Measurements from ENCODE around the gene TMEM141.
"Not testable (repeated sequence)": the region's sequence is repeated elsewhere in the genome, so short reads cannot be mapped to it uniquely, and the experiment has no call there.

TMEM141 gene

GRCh38 chr9:136794281-136794999 is 3.3 kb downstream of the TMEM141 start:
- DNase-seq (ENCODE audit: low read depth in 2 of 2) = no peak

GRCh38 chr9:136795000-136795348 is 3.8 kb downstream of the TMEM141 start:
- no peak for DNase-seq (ENCODE audit: low read depth in 2 of 2)

DNA sequence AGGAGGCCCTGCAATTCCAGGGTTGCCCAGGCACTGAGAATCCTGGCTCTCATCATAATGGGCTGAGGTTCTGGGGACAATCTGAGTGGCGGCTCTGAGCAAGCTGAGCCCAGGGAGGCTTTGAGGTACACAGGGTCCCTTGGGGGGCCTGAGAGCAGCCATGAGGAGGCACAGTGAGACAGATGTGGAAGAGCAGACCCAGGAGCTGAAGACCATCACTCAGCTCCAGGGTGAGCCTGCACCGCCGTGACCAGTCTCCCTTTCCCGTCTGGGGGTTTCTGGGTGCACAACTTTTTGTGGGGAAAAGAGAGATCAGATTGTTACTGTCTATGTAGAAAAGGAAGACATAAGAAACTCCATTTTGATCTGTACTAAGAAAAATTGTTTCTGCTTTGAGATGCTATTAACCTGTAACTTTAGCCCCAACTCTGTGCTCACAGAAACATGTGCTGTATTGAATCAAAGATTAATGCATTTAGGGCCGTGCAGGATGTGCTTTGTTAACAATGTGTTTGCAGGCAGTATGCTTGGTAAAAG is 5.2 kb downstream of the TMEM141 start, which contains the start of gene CCDC183:
TSS of gene CCDC183 (plus strand) at position 101 of the 537 bp plus-strand sequence. CDS start at position 161, 60 bp downstream.
- no peak for DNase-seq (ENCODE audit: low read depth in 2 of 2)

DNA sequence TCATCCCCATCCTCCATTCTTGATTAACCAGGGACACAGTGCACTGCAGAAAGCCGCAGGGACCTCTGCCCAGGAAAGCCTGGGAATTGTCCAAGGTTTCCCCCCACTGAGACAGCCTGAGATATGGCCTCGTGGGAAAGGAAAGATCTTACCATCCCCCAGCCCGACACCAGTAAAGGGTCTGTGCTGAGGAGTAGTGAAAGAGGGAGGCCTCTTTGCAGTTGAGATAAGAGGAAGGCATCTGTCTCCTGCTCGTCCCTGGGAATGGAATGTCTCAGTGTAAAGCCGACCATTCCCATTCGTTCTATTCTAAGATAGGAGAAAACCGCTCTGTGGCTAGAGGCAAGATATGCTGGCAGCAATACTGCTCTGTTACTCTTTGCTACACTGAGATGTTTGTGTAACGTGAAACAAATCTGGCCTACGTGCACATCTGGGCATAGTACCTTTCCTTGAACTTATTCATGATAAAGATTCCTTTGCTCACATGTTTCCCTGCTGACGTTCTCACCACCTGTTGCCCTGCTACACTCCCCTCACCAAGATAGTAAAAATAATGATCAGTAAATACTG is 5.7 kb downstream of the TMEM141 start:
- not testable (repeated sequence) for DNase-seq (ENCODE audit: low read depth in 2 of 2)

GRCh38 chr9:136798708-136799078 is 7.5 kb downstream of the TMEM141 start:
- DNase-seq (ENCODE audit: low read depth in 2 of 2) = no peak

DNA sequence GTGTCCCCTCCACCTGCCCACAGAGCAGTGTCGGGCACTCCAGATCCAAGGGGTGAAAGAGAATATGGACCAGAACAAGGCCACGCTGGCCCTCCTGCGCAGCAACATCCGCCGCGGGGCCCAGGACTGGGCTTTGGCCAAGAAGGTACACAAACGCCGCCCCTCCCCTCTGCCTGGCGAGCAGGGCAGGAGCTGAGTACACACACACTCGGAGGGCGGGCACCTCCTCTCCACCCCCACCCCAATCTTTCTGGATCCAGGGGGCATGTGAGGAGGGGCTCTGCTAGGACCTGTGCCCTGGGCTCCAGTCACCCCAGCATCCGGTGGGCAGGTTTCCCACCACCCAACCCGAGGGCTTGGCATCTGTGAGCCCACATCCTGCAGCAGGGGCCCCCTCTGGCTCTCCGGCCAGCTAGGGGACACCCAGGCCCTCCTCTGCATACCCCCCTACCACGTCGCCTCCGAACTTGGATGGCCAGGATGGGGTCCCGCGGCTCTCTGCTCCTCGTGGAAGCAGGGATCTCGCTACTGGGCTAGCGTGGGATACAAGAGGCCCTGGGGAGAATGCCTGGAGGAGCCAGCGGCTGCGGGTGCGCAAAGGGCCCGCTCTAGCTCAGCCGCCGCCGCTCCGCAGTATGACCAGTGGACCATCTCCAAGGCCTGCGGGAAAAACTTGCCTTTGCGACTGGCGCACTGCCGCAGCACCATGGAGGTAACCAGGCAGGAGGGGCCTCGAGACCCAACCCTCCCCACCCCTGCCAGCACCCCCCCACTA is 8.1 kb downstream of the TMEM141 start:
- DNase-seq (ENCODE audit: low read depth in 2 of 2) = no peak

- peak; percentile 79 to 85 for DNase-seq (ENCODE audit: low read depth in 2 of 2)
These were observed 8.9 kb downstream of the TMEM141 start for GRCh38 chr9:136799854-136800657.

DNA sequence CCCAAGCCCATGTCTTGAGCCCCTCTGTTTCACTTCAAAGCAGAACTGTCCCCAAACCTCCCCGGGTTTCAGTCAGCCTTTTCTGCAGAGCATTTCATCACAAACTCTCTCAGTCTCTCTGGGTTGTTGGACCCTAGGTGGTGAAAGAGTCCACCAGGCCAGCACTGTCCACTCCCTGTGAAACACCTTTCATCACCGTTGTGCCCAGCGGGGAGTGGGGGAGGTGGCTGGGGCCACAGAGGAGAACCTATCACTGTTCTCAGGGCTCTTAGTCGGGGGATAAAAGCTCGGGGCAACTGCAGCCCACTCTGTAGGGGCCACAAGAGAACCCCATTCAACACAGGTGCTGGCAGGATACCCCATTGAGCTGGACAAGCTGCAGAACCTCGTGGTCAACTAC is 11.2 kb downstream of the TMEM141 start:
- DNase-seq (ENCODE audit: low read depth in 2 of 2) = no peak

GRCh38 chr9:136803009-136803550 is 11.9 kb downstream of the TMEM141 start:
- not testable (repeated sequence) for DNase-seq (ENCODE audit: low read depth in 2 of 2)

- no peak for DNase-seq (ENCODE audit: low read depth in 2 of 2)
These were observed 12.7 kb downstream of the TMEM141 start for GRCh38 chr9:136803551-136804508.

GRCh38 chr9:136804509-136805206 is 13.5 kb downstream of the TMEM141 start:
- DNase-seq (ENCODE audit: low read depth in 2 of 2) = no peak

GRCh38 chr9:136805207-136805740 is 14.1 kb downstream of the TMEM141 start:
- DNase-seq (ENCODE audit: low read depth in 2 of 2) = no peak

GRCh38 chr9:136806067-136806466 is 14.9 kb downstream of the TMEM141 start:
- DNase-seq (ENCODE audit: low read depth in 2 of 2) = no peak

- DNase-seq (ENCODE audit: low read depth in 2 of 2) = no peak
These were observed 15.6 kb downstream of the TMEM141 start for GRCh38 chr9:136806631-136807201.

- peak; percentile 58 to 67 for DNase-seq (ENCODE audit: low read depth in 2 of 2)
These were observed 16.3 kb downstream of the TMEM141 start, which contains the start of gene RABL6 for GRCh38 chr9:136807281-136808074. RABL6 (plus strand) TSS chr9:136807948; CDS start chr9:136808197, 249 bp downstream.

DNA sequence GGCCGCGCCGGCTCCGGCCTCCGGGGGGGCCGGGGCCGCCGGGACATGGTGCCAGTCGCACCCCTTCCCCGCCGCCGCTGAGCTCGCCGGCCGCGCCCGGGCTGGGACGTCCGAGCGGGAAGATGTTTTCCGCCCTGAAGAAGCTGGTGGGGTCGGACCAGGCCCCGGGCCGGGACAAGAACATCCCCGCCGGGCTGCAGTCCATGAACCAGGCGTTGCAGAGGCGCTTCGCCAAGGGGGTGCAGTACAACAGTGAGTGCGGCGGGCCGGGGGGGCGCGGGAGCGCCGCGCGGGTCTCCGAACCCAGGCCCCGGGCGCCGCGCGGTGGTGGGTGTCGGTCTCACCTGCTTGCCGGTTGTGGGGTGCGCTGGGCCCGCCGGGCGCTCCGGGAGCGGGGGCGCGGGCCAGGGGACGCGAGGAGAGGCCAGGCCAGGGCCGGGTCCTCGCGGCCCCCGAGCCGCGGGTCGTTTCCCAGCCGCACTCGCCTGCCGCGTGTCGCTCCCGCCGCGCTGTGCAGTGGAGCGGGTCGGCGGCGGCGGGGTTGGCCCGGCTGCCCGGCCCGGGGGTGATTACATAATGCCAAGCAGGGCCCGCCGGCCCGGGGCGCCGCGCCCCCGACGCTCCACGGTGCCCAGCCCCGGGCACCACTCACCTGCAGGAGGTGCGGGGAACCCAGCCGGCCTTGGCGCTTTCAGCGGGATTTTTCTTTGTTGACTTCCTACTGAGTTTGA is 17.1 kb downstream of the TMEM141 start:
- peak in 1 of 2 donors; percentile 12 for DNase-seq (ENCODE audit: low read depth in 2 of 2)

DNA sequence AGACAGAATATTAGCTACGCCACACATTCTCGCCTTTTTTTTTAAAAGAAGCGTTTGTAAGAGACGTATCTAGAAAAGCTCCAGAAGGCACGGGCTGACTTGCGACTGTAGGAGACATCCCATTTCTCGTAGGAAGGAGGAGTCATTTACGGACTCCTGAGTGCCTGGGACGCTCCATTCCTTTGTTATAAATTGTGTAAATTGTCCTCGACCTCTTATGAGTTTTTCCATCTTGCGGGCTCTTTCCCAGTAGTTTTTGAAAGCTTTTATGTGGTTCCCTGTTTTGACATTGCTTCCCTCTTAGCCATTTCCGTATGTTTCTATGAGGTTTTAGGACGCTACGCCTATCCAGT is 17.6 kb downstream of the TMEM141 start:
- no peak for DNase-seq (ENCODE audit: low read depth in 2 of 2)

Data from stimulated activated CD4-positive, alpha-beta T cell treated with anti-CD3 and anti-CD28 coated beads, Interleukin-1b, Interleukin-23, amount 100 ng/mL, for 1 hour (primary cell).